GM21529 (cell line): ENCODE data around the gene LINC00305.
A peak's percentile ranks its signal among the peaks of the same experiment; 100 is the strongest.

Experiments
- ATAC-seq: cut with Tn5 transposase; IDR thresholded peaks from one replicate; pipeline ENCODE4 v1.9.1; 2021; ENCODE audit not compliant: unreplicated experiment

Gene LINC00305

GRCh38 chr18:64116571-64117175, 32.2 kb downstream of the LINC00305 start:
- no peak for ATAC-seq

GRCh38 chr18:64115881-64116280, 33.0 kb downstream of the LINC00305 start:
- ATAC-seq, result no peak

GRCh38 chr18:64111950-64112349, 36.9 kb downstream of the LINC00305 start:
- ATAC-seq, result no peak

GRCh38 chr18:64110692-64111480, 38.0 kb downstream of the LINC00305 start:
- no peak for ATAC-seq

GRCh38 chr18:64103986-64104385, 44.9 kb downstream of the LINC00305 start:
- no peak for ATAC-seq

GRCh38 chr18:64100116-64100922, 48.6 kb downstream of the LINC00305 start:
- ATAC-seq, result peak; percentile 52

GRCh38 chr18:64099244-64099643, 49.6 kb downstream of the LINC00305 start:
- no peak for ATAC-seq

GRCh38 chr18:64097497-64097896, 51.4 kb downstream of the LINC00305 start:
- no peak for ATAC-seq

GRCh38 chr18:64095056-64095455, 53.8 kb downstream of the LINC00305 start:
- ATAC-seq, result no peak

GRCh38 chr18:64094210-64094609, 54.7 kb downstream of the LINC00305 start:
- ATAC-seq, result no peak

GRCh38 chr18:64091526-64091925, 57.4 kb downstream of the LINC00305 start:
- no peak for ATAC-seq

GRCh38 chr18:64090876-64091275, 58.0 kb downstream of the LINC00305 start:
- peak; percentile 54 for ATAC-seq

GRCh38 chr18:64083916-64084315, 65.0 kb downstream of the LINC00305 start:
- no peak for ATAC-seq

- ATAC-seq, result no peak
Measured at GRCh38 chr18:64082513-64082912, 66.4 kb downstream of the LINC00305 start.

- ATAC-seq, result no peak
Measured at GRCh38 chr18:64082054-64082453, 66.8 kb downstream of the LINC00305 start.

GRCh38 chr18:64073971-64074370, 74.9 kb downstream of the LINC00305 start:
- ATAC-seq, result no peak

- no peak for ATAC-seq
Measured at GRCh38 chr18:64055019-64055418, 93.9 kb downstream of the LINC00305 start.

- ATAC-seq, result no peak
Measured at GRCh38 chr18:64053246-64053645, 95.6 kb downstream of the LINC00305 start.

- no peak for ATAC-seq
Measured at GRCh38 chr18:64052772-64053171, 96.1 kb downstream of the LINC00305 start.

GRCh38 chr18:64044616-64045015, 104.3 kb downstream of the LINC00305 start:
- no peak for ATAC-seq

- ATAC-seq, result no peak
Measured at GRCh38 chr18:64042728-64043358, 106.0 kb downstream of the LINC00305 start.
